GM12864 (cell line): ENCODE data around the gene PLEKHA6.

Experiments used
- DNase-seq: peaks from one replicate; pipeline ENCODE4 v3.0.0-alpha.2; 2011; ENCODE audit warnings: low read depth
- H3K4me3 ChIP-seq: 2 replicates; pipeline ENCODE4 v1.5.1; 2011; ENCODE audit warnings: mild to moderate bottlenecking, low read depth, low read length, control low read depth
- TF ChIP-seq, protein P1 (sequence below): IDR thresholded peaks from 2 replicates; pipeline ENCODE4 v1.5.1; 2011; ENCODE audit warnings: low read depth, mild to moderate bottlenecking, moderate library complexity, low read length, control low read depth, inconsistent platforms; ENCODE audit errors: missing control alignments

The PLEKHA6 gene

DNA sequence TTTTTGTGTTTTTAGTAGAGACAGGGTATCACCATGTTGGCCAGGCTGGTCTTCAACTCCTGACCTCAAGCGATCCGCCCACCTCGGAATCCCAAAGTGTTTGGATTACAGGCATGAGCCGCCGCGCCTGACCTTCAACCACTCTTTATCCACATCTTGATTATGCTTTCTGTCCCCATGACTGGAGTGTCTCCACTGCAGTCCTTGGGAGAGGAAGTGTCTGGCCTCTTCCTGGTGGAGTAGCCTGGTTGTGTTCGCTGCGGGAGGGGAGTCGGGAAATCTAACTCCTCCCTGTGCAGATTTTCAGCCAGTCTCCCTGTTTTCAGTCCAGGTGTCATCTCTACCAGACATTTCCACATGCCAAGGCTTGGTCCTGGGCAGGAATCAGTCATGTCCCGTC, 173.1 kb downstream of the PLEKHA6 start:
- no peak for DNase-seq
- no peak overlapping the region for H3K4me3 ChIP-seq
- TF ChIP-seq, protein P1, sequence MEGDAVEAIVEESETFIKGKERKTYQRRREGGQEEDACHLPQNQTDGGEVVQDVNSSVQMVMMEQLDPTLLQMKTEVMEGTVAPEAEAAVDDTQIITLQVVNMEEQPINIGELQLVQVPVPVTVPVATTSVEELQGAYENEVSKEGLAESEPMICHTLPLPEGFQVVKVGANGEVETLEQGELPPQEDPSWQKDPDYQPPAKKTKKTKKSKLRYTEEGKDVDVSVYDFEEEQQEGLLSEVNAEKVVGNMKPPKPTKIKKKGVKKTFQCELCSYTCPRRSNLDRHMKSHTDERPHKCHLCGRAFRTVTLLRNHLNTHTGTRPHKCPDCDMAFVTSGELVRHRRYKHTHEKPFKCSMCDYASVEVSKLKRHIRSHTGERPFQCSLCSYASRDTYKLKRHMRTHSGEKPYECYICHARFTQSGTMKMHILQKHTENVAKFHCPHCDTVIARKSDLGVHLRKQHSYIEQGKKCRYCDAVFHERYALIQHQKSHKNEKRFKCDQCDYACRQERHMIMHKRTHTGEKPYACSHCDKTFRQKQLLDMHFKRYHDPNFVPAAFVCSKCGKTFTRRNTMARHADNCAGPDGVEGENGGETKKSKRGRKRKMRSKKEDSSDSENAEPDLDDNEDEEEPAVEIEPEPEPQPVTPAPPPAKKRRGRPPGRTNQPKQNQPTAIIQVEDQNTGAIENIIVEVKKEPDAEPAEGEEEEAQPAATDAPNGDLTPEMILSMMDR = no peak

DNA sequence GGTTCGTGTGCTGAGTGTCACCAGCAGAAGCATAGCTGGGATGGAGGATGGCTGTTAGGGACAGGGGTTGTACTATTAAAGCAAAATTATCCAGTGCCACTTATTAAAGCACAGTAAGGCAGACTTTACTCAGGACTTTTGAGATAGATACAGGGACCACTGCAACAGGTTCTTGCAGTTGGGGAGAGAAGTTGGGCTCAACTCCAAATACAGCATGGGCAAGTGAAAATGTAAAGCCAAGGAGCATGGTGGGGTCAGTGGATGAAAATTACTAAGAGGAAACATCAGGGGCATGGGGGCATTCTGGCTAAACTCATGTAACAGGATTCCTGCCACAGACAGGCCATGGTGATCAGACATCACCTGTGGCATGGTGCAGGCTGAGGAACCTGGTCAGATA, 178.6 kb downstream of the PLEKHA6 start:
- H3K4me3 ChIP-seq = no peak overlapping the region
- TF ChIP-seq, protein P1 = no peak
- DNase-seq = no peak

DNA sequence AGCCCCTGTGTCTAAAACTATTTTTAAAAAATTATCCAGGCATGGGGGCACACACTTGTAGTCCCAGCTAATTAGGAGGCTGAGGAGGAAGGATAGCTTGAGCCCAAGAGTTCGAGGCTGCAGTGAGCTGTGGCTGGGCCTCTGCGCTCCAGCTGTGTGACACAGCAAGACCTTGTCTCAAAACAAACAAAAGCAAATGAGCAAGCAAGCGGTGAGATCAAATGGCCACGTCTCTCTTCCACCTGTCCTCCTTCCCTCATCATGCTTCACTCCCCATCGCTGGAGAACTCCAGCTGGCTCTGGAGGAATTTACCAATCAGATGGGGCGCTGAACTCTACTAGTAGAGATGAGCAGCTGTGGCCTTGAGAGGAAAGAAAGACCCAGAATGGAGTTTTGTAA, 179.6 kb downstream of the PLEKHA6 start:
- H3K4me3 ChIP-seq = no peak overlapping the region
- DNase-seq = no peak
- TF ChIP-seq, protein P1 = no peak

DNA sequence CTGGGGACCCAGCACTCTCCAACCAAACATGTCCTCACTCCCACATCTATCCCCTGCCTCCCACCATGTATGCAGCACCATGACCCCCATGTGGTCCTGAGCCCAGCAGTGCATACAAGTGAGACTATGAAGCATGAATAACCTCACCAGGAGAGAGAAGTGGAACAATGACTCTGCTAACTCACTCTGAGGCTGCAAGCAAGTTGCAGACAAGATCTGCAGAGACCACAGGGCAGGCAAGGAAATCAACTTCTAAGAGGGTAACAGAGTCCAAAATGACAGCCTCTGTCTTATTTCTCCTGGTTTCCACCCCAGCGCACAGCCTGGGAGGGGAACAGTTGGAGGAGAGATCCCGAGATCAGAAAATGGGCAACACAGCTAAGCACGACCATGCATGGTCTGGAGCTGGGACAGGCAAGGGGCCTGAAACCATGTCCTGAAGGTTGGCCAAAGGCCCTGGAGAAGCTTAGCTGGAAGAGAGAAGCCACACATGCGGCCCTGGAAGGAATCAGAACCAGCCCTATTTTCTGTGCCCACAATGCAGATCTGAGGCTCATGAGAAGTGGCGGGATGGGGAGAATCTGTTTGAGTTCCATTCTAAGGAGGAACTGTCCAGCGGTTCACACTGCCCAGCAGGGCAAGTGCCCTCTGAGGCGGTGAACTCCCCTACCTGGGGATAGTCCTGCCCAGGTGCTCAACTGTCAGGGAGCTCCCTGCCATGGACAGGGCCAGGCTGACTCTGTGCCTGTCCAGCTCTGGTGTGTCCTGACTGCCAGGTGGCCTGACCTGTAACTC, 181.0 kb downstream of the PLEKHA6 start:
- DNase-seq = no peak
- no peak overlapping the region for H3K4me3 ChIP-seq
- TF ChIP-seq, protein P1 = no peak

DNA sequence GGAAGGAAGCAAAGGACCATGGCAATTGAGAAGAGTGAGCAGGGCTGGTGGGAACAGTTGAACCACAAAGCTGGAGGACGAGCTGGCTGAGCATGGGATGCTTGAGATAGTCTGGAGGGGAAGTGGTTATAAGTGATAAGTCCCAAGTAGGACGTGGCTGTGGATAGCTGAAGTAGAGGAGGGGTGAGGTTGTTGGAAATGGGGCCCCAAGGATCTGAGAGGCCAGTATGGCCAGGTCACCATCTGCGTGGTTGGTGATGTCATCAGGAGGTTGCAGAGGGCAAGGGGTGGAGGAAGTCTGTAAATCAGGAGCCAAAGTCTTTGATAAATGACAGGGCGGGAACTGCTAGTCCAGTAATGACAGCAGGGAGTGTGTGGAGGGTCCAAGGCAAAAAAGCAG, 182.6 kb downstream of the PLEKHA6 start:
- no peak overlapping the region for H3K4me3 ChIP-seq
- no peak for DNase-seq
- TF ChIP-seq, protein P1 = no peak

DNA sequence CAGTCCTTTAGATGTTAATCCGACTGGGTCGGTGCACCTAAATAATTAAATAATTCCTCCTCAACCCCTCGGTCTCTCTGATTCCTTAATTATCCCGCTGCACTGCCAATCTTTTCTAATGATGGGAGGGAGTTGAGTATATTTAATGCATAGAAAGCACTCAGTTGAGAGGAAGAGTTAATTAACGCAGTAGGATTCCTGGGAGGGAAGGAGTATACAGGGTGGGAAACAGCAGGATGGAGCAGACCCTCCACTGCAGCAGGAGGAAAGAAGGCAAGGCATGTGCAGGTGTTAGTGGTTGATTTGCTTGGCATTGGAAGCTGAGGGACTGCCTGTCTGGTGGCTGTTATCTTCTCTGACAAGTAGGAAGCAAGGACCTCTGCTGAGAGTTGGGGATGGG, 183.7 kb downstream of the PLEKHA6 start:
- no peak overlapping the region for H3K4me3 ChIP-seq
- TF ChIP-seq, protein P1 = no peak
- DNase-seq = no peak

DNA sequence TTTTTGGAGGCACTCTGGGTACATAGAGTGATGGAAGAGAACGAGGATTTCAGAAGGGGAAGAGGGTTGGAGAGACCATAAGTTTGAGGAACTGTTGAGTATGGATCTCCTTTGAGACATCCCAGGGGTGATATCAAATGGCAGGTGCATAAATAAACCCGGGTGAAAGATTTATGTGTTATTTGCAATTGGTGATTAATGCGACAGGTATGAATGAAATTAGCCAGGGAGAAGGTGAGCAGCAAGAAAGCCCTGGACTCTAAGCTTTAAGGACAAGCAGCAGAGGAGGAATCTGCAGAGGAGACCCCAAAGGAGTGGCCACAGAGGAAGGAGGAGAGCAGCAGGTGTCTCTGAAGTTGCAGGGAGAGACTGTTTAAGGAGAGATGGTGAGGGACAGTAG, 184.8 kb downstream of the PLEKHA6 start:
- TF ChIP-seq, protein P1 = no peak
- H3K4me3 ChIP-seq = no peak overlapping the region
- DNase-seq = no peak
